ENCODE results near the gene GPRIN3. TPM values are rescaled to one million over a fixed set of nuclear protein-coding genes. Genes with fewer than 3 reads are reported as not detected.

The GPRIN3 gene
- polyA plus RNA-seq, 1 donor (not counting 4 experiments of a cell fraction or from before 2014, with no cell fraction given): not detected

- H3K9me3 ChIP-seq (ENCODE audit: control insufficient read depth, low read depth, low read length): no peaks in the 10 kb centered on the region
- no peaks in the 10 kb centered on the region for H3K79me2 ChIP-seq (ENCODE audit: control insufficient read depth, insufficient read depth, low read length)
- H3K9ac ChIP-seq (ENCODE audit: control insufficient read depth, extremely low read depth, insufficient read depth, low read length): no peak overlapping the region
- H3K27me3 ChIP-seq (ENCODE audit: control insufficient read depth, extremely low read depth, insufficient read depth, low read length): no peaks in the 10 kb centered on the region
- H3K4me2 ChIP-seq (ENCODE audit: control insufficient read depth, extremely low read depth, insufficient read depth, low read depth, low read length): no peak overlapping the region
- no peak overlapping the region for H3K27ac ChIP-seq (ENCODE audit: control insufficient read depth, insufficient read depth, low read length)
- H2AFZ ChIP-seq (ENCODE audit: control insufficient read depth, low read length): no peak overlapping the region
- no peaks in the 10 kb centered on the region for H3K36me3 ChIP-seq (ENCODE audit: control insufficient read depth in 2 of 2, extremely low read depth in 1 of 2, insufficient read depth in 2 of 2, low read length in 2 of 2)
- H3K4me3 ChIP-seq (ENCODE audit: control insufficient read depth in 2 of 3, extremely low read depth in 1 of 3, insufficient read depth in 2 of 3, low read depth in 1 of 3, low read length in 3 of 3): no peak overlapping the region
- TF ChIP-seq CTCF (optimal IDR thresholded peaks at IDR 0.05 in 1 of 3, IDR thresholded peaks at IDR 0.05 in 1 of 3, conservative IDR thresholded peaks at IDR 0.05 in 1 of 3; ENCODE audit: extremely low read depth in 1 of 3, insufficient read depth in 2 of 3, low read length in 3 of 3) (no peak), EZH2 (IDR thresholded peaks at IDR 0.05; ENCODE audit: low read length) (no peak)
- dilution Hi-C loops (cut with MboI; ENCODE audit: extremely low pct_ligation_motif_present, low sequenced_read_pairs): no loop called here
- DNase-seq (ENCODE audit: low read depth, low spot score) (no peak), FAIRE-seq (no peak)
- no peaks in the 10 kb centered on the region for H3K4me1 ChIP-seq (ENCODE audit: control insufficient read depth, extremely low read depth, insufficient read depth, low read length)
- H3K9me1 ChIP-seq (ENCODE audit: control insufficient read depth, extremely low read depth, insufficient read depth, low read length): no peaks in the 10 kb centered on the region
- H4K20me1 ChIP-seq (ENCODE audit: control insufficient read depth, extremely low read depth, insufficient read depth, low read length): no peaks in the 10 kb centered on the region
Measured at GRCh38 chr4:89314291-89314690, 6.7 kb upstream of the GPRIN3 start.

GRCh38 chr4:89312066-89312465 is 4.5 kb upstream of the GPRIN3 start:
- FAIRE-seq (no peak), DNase-seq (ENCODE audit: low read depth, low spot score) (no peak)
- H3K27me3 ChIP-seq (ENCODE audit: control insufficient read depth, extremely low read depth, insufficient read depth, low read length): peaks cover 16% of the 10 kb centered on the region
- H3K4me2 ChIP-seq (ENCODE audit: control insufficient read depth, extremely low read depth, insufficient read depth, low read depth, low read length): no peak overlapping the region
- H3K9ac ChIP-seq (ENCODE audit: control insufficient read depth, extremely low read depth, insufficient read depth, low read length): no peak overlapping the region
- H3K4me3 ChIP-seq (ENCODE audit: control insufficient read depth in 2 of 3, extremely low read depth in 1 of 3, insufficient read depth in 2 of 3, low read depth in 1 of 3, low read length in 3 of 3): no peak overlapping the region
- H3K9me3 ChIP-seq (ENCODE audit: control insufficient read depth, low read depth, low read length): no peaks in the 10 kb centered on the region
- no peaks in the 10 kb centered on the region for H3K9me1 ChIP-seq (ENCODE audit: control insufficient read depth, extremely low read depth, insufficient read depth, low read length)
- no peak overlapping the region for H2AFZ ChIP-seq (ENCODE audit: control insufficient read depth, low read length)
- H3K79me2 ChIP-seq (ENCODE audit: control insufficient read depth, insufficient read depth, low read length): no peaks in the 10 kb centered on the region
- no peaks in the 10 kb centered on the region for H4K20me1 ChIP-seq (ENCODE audit: control insufficient read depth, extremely low read depth, insufficient read depth, low read length)
- no peaks in the 10 kb centered on the region for H3K4me1 ChIP-seq (ENCODE audit: control insufficient read depth, extremely low read depth, insufficient read depth, low read length)
- TF ChIP-seq CTCF (optimal IDR thresholded peaks at IDR 0.05 in 1 of 3, IDR thresholded peaks at IDR 0.05 in 1 of 3, conservative IDR thresholded peaks at IDR 0.05 in 1 of 3; ENCODE audit: extremely low read depth in 1 of 3, insufficient read depth in 2 of 3, low read length in 3 of 3): no peak
- TF ChIP-seq EZH2 (IDR thresholded peaks at IDR 0.05; ENCODE audit: low read length): no peak
- dilution Hi-C loops (cut with MboI; ENCODE audit: extremely low pct_ligation_motif_present, low sequenced_read_pairs): no loop called here
- H3K27ac ChIP-seq (ENCODE audit: control insufficient read depth, insufficient read depth, low read length): no peak overlapping the region
- H3K36me3 ChIP-seq (ENCODE audit: control insufficient read depth in 2 of 2, extremely low read depth in 1 of 2, insufficient read depth in 2 of 2, low read length in 2 of 2): no peaks in the 10 kb centered on the region

Measured in keratinocyte (primary cell).